HG02981 (cell line): Measurements from ENCODE around the gene DHRS12.

Source experiments
- ATAC-seq: cut with Tn5 transposase; IDR thresholded peaks from one replicate; pipeline ENCODE4 v1.9.1; 2021; ENCODE audit warnings: mild to moderate bottlenecking, moderate library complexity; ENCODE audit not compliant: unreplicated experiment

DHRS12 gene

GRCh38 chr13:51803422-51804294, at the start of gene DHRS12:
DHRS12 (minus strand) TSS chr13:51804163; CDS start chr13:51799659, 4,504 bp downstream.
- peak; percentile 83 for ATAC-seq

- no peak for ATAC-seq
These were observed 45.5 kb upstream of the DHRS12 start for GRCh38 chr13:51849145-51850101.

GRCh38 chr13:51848674-51849073, 44.7 kb upstream of the DHRS12 start:
- ATAC-seq: no peak

- ATAC-seq: no peak
These were observed 42.8 kb upstream of the DHRS12 start for GRCh38 chr13:51846756-51847155.

GRCh38 chr13:51845574-51846318, 41.8 kb upstream of the DHRS12 start:
- ATAC-seq: no peak

- no peak for ATAC-seq
These were observed 41.1 kb upstream of the DHRS12 start, which contains the start of gene TMEM272 for GRCh38 chr13:51844862-51845573. TMEM272 (minus strand) TSS chr13:51845177; CDS start chr13:51838530, 6,647 bp downstream.

- no peak for ATAC-seq
These were observed 39.6 kb upstream of the DHRS12 start for GRCh38 chr13:51843529-51843928.

GRCh38 chr13:51841732-51842131, 37.8 kb upstream of the DHRS12 start:
- ATAC-seq: no peak

GRCh38 chr13:51840917-51841316, 37.0 kb upstream of the DHRS12 start:
- ATAC-seq: no peak

GRCh38 chr13:51839711-51840540, 36.0 kb upstream of the DHRS12 start:
- no peak for ATAC-seq

- no peak for ATAC-seq
These were observed 34.4 kb upstream of the DHRS12 start for GRCh38 chr13:51838240-51838846.

GRCh38 chr13:51837016-51837415, 33.1 kb upstream of the DHRS12 start:
- ATAC-seq: no peak

GRCh38 chr13:51834581-51835171, 30.7 kb upstream of the DHRS12 start:
- ATAC-seq: no peak

GRCh38 chr13:51833980-51834379, 30.0 kb upstream of the DHRS12 start:
- no peak for ATAC-seq

GRCh38 chr13:51832471-51833152, 28.6 kb upstream of the DHRS12 start:
- peak; percentile 68 for ATAC-seq

- no peak for ATAC-seq
These were observed 27.6 kb upstream of the DHRS12 start for GRCh38 chr13:51831519-51831918.

GRCh38 chr13:51829568-51829899, 25.6 kb upstream of the DHRS12 start:
- no peak for ATAC-seq
